B cell (primary cell): ENCODE results near the gene FAIM2. TPM values are rescaled to one million over a fixed set of nuclear protein-coding genes. Genes with fewer than 3 reads are reported as not detected.

ENCODE experiments used
- ATAC-seq: fragments of 200-7000 bp; cut with Tn5 transposase; one replicate; pipeline ENCODE4 v1.10.0; 2021; ENCODE audit warnings: low read depth, mild to moderate bottlenecking, moderate number of reproducible peaks, moderate library complexity
- CTCF ChIA-PET: fragments of 350-600 bp; sonication (Branson Sonifier 250); formaldehyde crosslinking; loops from one replicate; lab custom pipeline; 2021; ENCODE audit warnings: antibody characterized with exemption, inconsistent platforms; lab: Charles Lee
- POLR2A ChIA-PET: fragments of 350-600 bp; sonication (Branson Sonifier 250); formaldehyde crosslinking; loops from one replicate; lab custom pipeline; 2021; ENCODE audit warnings: antibody characterized with exemption; lab: Charles Lee
- DNase-seq: peaks from one replicate; pipeline ENCODE4 v3.0.0; 2013
- H2AFZ ChIP-seq: 2 replicates; pipeline ENCODE4 v1.6.1; 2012; ENCODE audit warnings: mild to moderate bottlenecking, low read depth, low read length; ENCODE audit not compliant: insufficient read depth, poor library complexity, severe bottlenecking
- H3K27ac ChIP-seq, 2 donors: 1 replicate in 1 of 2; 2 replicates in 1 of 2; pipeline ENCODE4 v1.5.1; 2012 to 2013; ENCODE audit warnings: low read length in 2 of 2, mild to moderate bottlenecking in 2 of 2, moderate library complexity in 1 of 2
- H3K27me3 ChIP-seq, 4 experiments: fragments of 200-600 bp in 1 of 4; sonication (generic) in 1 of 4; replicated peaks in 1 of 4; 1 replicate in 2 of 4; 2 replicates in 2 of 4; pipeline versions ENCODE4 v1.6.1 to v1.7.0; 2013 to 2016; ENCODE audit warnings: low read length in 3 of 4, mild to moderate bottlenecking in 2 of 4, mixed read lengths in 1 of 4, moderate library complexity in 1 of 4; ENCODE audit not compliant: insufficient read depth in 4 of 4, control insufficient read depth in 3 of 4; ENCODE audit errors: control extremely low read depth in 1 of 4
- H3K36me3 ChIP-seq, 2 experiments: replicated peaks in 1 of 2; 1 replicate in 1 of 2; 2 replicates in 1 of 2; pipeline versions ENCODE4 v1.6.1 to v1.7.1; 2013; ENCODE audit warnings: low read length in 1 of 2; ENCODE audit not compliant: insufficient read depth in 2 of 2, control insufficient read depth in 1 of 2; ENCODE audit errors: control extremely low read depth in 1 of 2, extremely low read depth in 1 of 2
- H3K4me1 ChIP-seq, 2 donors: fragments of 200-600 bp in 1 of 2; sonication (generic) in 1 of 2; 1 replicate in 1 of 2; 2 replicates in 1 of 2; pipeline versions ENCODE4 v1.5.1 to v1.6.1; 2013 to 2017; ENCODE audit warnings: low read length in 2 of 2; ENCODE audit not compliant: control insufficient read depth in 2 of 2, insufficient read depth in 2 of 2
- H3K4me2 ChIP-seq: replicated peaks from 2 replicates; pipeline ENCODE3; 2012; ENCODE audit warnings: mild to moderate bottlenecking, low read depth, low read length; ENCODE audit not compliant: poor library complexity, severe bottlenecking
- H3K4me3 ChIP-seq, 5 experiments: fragments of 200-600 bp in 1 of 5; sonication (generic) in 1 of 5; 1 replicate in 3 of 5; 2 replicates in 2 of 5; pipeline versions ENCODE4 v1.5.1 to v1.7.0; 2011 to 2016; ENCODE audit warnings: low read length in 4 of 5, mild to moderate bottlenecking in 4 of 5, low read depth in 2 of 5, control low read depth in 1 of 5, moderate library complexity in 1 of 5; ENCODE audit not compliant: insufficient read depth in 1 of 5; ENCODE audit errors: control extremely low read depth in 1 of 5, extremely low read depth in 1 of 5
- H3K79me2 ChIP-seq: fragments of 200-600 bp; sonication (generic); one replicate; pipeline ENCODE4 v1.6.0; 2016; ENCODE audit warnings: low read length; ENCODE audit not compliant: control insufficient read depth, insufficient read depth
- H3K9ac ChIP-seq: fragments of 200-600 bp; sonication (generic); 2 replicates; pipeline ENCODE4 v1.6.1; 2017; ENCODE audit warnings: mild to moderate bottlenecking, low read length, moderate library complexity
- H3K9me3 ChIP-seq, 3 donors: one replicate each; pipeline versions ENCODE4 v1.6.1 to v1.7.1; 2013; ENCODE audit warnings: low read length in 2 of 3; ENCODE audit not compliant: control insufficient read depth in 2 of 3, insufficient read depth in 1 of 3; ENCODE audit errors: control extremely low read depth in 1 of 3
- H4K20me1 ChIP-seq: 2 replicates; pipeline ENCODE4 v1.6.0; 2012; ENCODE audit warnings: mild to moderate bottlenecking, low read length; ENCODE audit not compliant: insufficient read depth, control insufficient read depth, poor library complexity, severe bottlenecking
- H3K27ac Mint-ChIP-seq: one replicate; pipeline ENCODE4 v1.8.0; 2021; ENCODE audit warnings: mixed read lengths
- H3K27me3 Mint-ChIP-seq: one replicate; pipeline ENCODE4 v1.8.0; 2021; ENCODE audit warnings: mixed read lengths
- H3K4me1 Mint-ChIP-seq: one replicate; pipeline ENCODE4 v1.8.0; 2021; ENCODE audit warnings: mixed read lengths
- H3K4me3 Mint-ChIP-seq: one replicate; pipeline ENCODE4 v1.8.0; 2021; ENCODE audit warnings: mixed read lengths
- H3K9me3 Mint-ChIP-seq: one replicate; pipeline ENCODE4 v1.8.0; 2022; ENCODE audit warnings: mixed read lengths; ENCODE audit not compliant: insufficient read depth
- CTCF ChIP-seq: fragments of 200-600 bp; IDR thresholded peaks from one replicate; pipeline ENCODE4 v1.8.0; 2022; ENCODE audit warnings: antibody characterized with exemption, mild to moderate bottlenecking
- EZH2 ChIP-seq: IDR thresholded peaks from 2 replicates; pipeline ENCODE4 v1.6.1; 2012; ENCODE audit warnings: borderline replicate concordance, low read depth, mild to moderate bottlenecking, moderate library complexity, low read length; ENCODE audit not compliant: insufficient read depth, poor library complexity, severe bottlenecking
- WGBS: methylation state at CpG from one replicate; pipeline ENCODE4 v1.1.5; 2013; ENCODE audit warnings: missing lambda C conversion rate; ENCODE audit not compliant: insufficient coverage; 5-methylcytosine and 5-hydroxymethylcytosine counted together
- intact Hi-C: fragments of 100-400 bp; cut with micrococcal nuclease; formaldehyde crosslinking; loops from one replicate; pipeline ENCODE4 v1.10.0; 2022
- polyA plus RNA-seq: library from polyadenylated mRNA; depleted of rRNA; stranded (reverse); fragments of >200 nt; gene quantifications from 2 replicates; pipeline ENCODE4 v1.2.3, GENCODE V29; 2012
- total RNA-seq, 2 donors: library from RNA; stranded (reverse); fragments of 120-200 nt in 1 of 2; gene quantifications; 1 replicate in 1 of 2; 2 replicates in 1 of 2; pipeline versions ENCODE4 v1.2.3 to v1.2.4, GENCODE V29; 2013 to 2022

Gene FAIM2
- total and polyA plus RNA-seq, 2 donors (not counting 1 experiment from before 2014, with no cell fraction given) = not detected

- ATAC-seq = no peak
- CTCF ChIA-PET = no interaction called here
These were observed 7.5 kb upstream of the FAIM2 start for GRCh38 chr12:49911213-49911605.

More at GRCh38 chr12:49911213-49911605, 7.5 kb upstream of the FAIM2 start:
- H2AFZ ChIP-seq = no peak overlapping the region
- H3K27me3 Mint-ChIP-seq = peaks cover 16% of the 10 kb centered on the region
- H3K9me3 Mint-ChIP-seq = no peaks in the 10 kb centered on the region
- H3K4me3 ChIP-seq = no peak overlapping the region
- no peak for DNase-seq
- no peaks in the 10 kb centered on the region for H3K4me1 ChIP-seq
- TF ChIP-seq CTCF (no peak), EZH2 (no peak)
- peaks cover 0 to 3% (median 0%) of the 10 kb centered on the region in 4 experiments for H3K27me3 ChIP-seq
- no peak overlapping the region for H3K4me2 ChIP-seq
- intact Hi-C loops = no loop called here
- 100% methylated on average over 1 of the region's 2 CpGs for WGBS
- no peaks in the 10 kb centered on the region for H3K79me2 ChIP-seq
- no peaks in the 10 kb centered on the region for H3K36me3 ChIP-seq
- H3K27ac ChIP-seq = no peak overlapping the region
- H3K4me1 Mint-ChIP-seq = no peaks in the 10 kb centered on the region
- H3K4me3 Mint-ChIP-seq = no peak overlapping the region
- H4K20me1 ChIP-seq = no peaks in the 10 kb centered on the region
- no peak overlapping the region for H3K27ac Mint-ChIP-seq
- POLR2A ChIA-PET = no interaction called here
- H3K9ac ChIP-seq = no peak overlapping the region
- H3K9me3 ChIP-seq = no peaks in the 10 kb centered on the region
